GM11168 (cell line): ENCODE measurements around the gene NARF.
"Not testable (repeated sequence)": the region's sequence is repeated elsewhere in the genome, so short reads cannot be mapped to it uniquely, and the experiment has no call there.

ENCODE experiments used
- in situ Hi-C: fragments of 300-500 bp; cut with MboI; formaldehyde crosslinking; loops from one replicate; pipeline ENCODE4 v1.12.0; 2022; ENCODE audit warnings: low sequenced_read_pairs; ENCODE audit not compliant: unreplicated experiment

NARF gene

DNA sequence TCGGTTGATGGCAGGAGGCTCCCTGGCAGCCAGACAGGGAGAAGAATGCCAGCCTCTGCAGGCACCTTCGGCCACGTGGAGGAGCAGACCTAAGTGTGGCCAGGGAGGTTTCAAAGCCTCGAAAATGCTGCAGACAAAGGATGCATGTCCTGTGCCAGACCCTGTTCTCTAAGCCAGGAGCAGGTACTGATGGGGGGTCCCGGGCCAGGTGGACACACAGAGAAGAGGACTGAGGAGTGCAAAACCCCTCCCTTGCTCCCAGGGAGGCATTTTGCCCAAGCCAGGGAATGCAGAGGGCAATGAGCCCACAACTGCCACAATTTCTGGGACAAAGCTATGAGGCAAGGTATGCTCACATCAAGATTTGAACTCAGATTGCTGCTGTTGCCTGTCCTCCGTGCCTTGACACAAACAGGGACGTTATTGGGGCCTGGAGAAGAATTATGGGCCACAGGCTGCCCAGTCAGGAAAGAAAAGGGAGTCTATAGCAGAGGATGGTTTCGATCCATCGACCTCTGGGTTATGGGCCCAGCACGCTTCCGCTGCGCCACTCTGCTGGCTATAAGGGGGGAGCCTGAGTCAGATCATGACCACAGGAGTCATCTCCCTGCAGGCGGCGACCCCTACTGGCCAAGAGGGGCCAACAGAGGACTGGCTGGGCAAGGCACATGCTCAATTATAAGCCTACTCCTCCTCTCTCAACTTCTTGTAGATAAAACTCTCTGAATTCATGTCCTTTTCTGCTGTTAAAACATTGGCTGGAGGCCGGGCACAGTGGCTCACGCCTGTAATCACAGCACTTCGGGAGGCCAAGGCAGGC lies 35.9 kb downstream of the NARF start:
- in situ Hi-C loops: no loop called here

DNA sequence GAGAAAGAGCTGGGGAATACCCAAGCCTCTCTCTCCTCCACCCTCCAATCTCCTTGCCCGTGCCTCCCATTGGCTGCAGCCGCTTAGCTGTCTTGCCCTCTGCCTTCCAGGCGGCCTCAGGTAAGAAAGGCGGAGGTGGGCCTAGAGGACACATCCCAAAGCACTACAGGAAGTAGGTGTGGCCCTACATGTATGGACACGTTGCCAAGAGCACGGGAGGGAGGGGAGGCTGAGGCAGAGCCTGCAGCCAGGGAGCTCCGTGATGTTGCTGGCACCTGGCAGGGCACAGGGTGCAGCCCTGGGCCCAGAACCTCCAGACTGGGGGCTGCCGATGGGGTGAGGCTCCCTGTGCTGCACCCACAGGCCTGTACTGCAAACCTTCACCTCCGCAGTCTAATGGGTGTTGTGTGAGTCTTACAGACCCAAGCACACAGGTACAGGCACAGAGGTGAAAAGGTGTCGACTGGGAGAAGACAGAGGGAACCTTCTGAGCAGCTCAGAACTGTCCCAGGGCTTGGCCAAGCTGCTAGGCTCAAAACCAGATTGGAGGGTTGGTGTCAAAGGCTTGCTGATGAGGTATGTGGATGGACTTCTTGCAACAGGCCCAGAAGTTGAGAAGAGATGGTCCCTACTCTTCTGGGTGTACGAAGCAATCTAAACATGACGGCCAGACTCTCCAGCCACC lies 37.4 kb downstream of the NARF start:
- in situ Hi-C loops: no loop called here

DNA sequence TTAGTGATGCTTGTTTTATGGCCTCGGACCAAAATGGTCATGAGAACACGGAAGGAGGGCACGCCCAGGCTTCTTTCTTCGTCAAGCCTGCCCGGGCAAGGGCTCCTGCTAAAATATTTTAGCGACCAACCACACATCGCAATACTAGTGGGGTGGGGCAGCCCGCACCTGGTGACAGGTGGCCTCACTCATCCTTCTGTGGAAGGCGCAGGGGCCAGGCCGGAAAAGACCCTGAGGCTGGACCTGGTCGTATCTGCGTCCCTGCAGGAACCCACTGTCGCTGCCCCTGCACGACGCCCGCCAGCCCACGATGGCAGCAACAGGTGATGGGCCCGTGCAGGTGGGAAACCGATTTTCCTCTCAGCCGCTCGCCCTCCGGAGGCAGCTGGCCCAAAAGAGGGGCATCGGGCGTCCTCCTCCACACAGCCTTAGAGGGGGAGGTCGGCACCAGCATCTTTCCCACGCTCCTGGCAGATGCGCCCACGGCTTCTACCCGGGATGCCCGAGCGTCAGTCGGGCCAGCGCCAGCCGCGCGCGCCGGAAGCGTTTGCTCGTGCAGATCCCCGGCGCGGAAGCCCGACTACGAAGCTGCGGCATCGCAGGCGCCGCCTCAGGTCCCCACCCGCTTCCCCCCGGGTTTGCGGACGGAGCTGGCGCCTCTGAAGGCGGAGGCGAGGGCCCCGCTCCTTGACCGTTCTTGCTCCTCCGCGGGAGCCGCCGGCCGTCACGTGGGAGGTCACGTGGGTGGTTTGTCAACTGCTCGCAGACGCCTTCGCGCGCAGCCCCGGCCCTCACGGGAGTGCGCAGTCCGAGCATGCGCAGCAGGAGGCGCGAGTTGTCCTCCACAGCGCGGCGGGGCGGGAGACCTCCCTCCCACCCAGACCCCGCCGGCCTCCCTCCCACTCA lies 38.2 kb downstream of the NARF start:
- in situ Hi-C loops: no loop called here

DNA sequence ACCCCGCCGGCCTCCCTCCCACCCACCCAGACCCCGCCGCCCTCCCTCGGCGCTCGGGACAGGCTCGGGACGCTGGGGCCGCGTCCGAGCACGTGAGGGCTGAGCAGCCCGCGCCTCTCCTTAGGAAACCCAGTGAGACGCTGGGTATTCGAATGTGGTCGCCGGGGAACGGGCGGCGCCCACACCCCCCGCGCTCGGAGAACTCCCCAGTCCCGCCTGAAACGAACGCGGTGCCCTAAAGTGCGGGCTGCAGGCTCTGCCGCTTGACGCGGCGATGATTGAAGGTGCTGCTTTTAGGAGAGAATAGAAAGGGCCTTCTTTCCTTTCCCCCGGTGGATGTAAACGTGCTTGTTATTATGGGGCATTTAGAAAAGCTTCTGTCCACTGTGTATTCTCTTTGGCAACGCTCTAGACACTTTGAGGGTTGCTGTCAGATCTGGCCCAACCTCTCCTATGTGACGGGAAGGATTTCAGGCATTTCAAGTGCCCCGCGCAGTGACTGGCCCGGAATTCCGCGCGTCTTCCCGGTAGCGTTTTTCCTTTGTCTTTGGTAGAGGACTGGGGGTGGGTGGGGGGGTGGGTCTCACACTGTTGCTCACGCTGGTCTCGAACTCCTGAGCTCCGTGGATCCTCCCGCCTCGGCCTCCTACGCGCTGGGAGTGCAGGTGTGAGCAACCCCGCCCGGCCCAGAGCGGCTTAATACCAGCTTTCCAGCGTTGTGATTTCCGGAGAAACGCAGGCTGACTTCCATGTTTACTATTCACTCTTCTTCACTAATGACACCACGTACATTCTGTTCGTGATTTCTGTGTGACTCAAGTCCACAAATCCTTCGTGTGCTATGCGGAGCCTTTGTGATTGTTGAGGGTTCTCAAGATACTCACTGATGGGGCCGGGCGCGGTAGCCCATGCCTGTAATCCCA lies 39.2 kb downstream of the NARF start:
- in situ Hi-C loops: no loop called here

DNA sequence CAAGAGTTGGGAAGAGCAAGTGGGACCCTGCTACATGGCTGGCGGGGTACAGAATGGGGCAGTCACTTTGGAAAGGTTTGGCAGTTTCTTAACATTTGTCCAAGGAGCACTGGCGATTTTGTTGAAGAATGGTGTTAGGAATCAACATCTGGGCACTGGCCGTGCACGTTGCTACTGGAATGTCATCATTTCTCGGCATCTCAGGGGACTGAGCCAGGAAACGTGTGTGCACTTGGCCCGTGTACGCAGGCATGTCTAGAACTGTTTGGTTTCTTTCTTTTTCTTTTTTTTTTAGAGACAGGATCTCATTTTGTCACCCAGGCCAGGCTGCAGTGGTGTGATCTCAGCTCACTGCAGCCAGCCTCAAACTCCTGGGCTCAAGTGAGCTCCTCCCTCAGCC lies 43.7 kb downstream of the NARF start:
- in situ Hi-C loops: no loop called here

DNA sequence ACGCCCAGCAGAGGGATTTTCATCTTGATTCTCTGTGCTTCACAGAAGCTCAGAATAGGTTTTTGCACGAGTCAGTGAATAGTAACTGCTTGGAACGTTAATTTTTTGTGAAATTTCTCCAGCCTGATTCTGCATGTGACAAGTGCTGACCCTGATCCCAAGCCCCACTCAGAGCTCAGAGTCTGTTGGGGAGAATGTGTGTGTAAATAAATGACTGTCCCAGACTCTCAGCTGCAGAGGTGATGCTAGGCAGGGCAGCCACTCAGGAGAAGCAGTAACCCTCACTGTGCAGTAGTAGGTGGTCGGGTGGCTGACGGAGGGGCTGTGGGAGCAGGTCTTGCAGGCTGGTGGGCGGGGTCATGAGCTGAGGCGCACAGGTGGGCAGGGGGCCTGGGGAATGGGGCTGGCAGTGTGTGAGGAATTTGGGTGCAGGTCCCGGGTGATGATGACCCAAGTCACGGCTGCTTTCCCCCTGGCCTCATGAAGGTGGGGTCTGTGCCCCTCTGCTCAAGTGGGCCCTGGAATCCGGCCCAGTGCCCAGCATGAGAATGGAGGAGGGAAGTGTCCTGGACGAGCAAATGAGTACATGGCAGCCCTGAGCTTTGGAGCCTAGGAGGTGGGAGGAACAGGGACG lies 44.7 kb downstream of the NARF start:
- in situ Hi-C loops: no loop called here

DNA sequence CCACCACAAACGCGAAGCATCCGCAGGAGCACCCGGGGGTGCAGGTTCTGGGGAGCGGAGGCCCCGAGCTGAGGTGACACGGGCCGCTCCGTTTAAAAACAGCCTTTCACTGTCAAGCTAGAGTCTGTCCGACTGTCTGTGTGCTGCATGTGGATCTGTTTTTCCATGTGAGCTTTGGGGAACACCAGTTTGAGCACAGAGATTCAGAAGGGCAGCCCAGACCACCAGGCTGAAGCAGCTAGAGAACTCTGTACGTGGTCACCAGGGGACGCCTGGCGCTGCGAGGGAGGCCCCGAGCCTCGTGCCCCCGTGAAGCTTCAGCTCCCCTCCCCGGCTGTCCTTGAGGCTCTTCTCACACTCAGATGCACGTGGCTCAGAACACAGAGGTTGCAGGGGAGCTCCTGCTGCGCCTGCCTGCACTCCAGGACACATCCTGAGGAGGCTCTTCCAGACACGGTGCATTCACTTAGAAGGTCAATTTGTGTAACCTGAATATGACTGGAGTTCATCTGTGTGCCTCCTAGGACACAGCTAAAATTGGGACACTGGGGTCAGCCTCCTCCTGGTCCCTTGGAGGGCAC lies 45.3 kb downstream of the NARF start:
- in situ Hi-C loops: no loop called here

DNA sequence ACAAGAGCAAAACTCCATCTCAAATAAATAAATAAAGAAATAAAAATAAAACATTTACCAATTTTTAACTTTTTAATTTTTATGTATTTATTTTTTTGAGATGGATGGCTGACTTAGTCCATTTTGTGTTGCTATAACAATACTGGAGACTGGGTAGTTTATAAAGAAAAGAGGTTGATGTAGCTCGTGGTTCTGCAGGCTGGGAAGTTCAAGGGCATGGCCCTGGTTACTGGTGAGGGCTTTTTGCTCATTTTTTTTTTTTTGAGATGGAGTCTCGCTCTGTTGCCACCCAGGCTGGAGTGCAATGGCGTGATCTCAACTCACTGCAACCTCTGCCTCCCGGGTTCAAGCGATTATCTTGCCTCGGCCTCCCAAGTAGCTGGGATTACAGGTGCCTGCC lies 46.8 kb downstream of the NARF start:
- in situ Hi-C loops: no loop called here

DNA sequence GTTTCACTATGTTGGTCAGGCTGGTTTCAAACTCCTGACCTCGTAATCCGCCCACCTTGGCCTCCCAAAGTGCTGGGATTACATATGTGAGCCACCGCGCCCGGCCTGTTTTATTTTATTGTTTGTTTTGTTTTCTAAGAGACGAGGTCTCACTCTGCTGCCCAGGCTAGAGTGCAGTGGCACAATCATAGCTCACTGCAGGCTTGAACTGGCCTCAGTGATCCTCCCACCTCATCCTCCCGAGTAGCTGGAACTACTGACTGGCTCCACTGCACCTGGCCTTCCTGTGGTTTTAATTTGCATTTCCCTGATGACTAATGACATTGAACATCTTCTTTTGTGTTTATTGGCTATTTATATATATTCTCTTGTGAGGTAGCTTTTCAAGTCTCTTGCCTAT lies 47.9 kb downstream of the NARF start:
- in situ Hi-C loops: not testable (repeated sequence)

DNA sequence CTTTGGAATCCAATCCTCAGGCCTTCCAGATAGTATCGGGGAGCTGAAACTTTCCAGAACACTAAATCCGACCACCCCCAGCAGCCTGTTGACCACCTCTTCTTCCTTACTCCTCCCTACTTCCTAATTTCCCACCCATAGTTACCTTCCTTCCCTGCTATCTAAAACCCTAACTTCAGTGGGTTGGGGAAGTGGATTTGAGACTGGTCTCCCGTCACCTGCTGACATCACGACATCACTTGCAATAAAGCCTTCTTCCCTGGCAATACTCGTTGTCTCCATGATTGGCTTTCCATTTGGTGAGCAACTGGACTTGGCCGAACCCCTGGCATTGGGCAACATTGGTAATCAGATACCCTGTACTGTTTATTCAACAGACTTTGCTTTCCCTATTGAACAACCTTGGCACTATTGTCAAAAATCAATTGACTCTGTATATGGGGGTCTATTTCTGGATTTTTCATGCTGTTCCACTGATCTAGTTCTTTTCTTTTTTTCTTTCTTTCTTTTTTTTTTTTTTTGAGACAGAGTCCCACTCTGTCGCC lies 49.2 kb downstream of the NARF start:
- in situ Hi-C loops: no loop called here

DNA sequence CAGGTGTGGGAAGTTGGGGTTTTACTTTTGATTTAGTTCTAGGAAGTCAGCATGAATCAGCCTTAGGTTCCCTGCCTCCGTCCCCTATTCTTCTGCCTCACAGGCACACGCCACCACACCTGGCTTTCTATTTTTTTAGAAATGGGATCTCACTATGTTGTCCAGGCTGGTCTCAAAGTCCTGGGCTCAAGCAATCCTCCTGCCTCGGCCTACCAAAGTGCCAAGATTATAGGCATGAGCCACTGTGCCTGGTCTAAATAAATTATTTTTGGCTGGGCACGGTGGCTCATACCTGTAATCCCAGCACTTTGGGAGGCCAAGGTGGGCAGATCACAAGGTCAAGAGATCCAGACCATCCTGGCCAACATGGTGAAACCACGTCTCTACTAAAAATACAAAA lies 53.1 kb downstream of the NARF start:
- in situ Hi-C loops: not testable (repeated sequence)

DNA sequence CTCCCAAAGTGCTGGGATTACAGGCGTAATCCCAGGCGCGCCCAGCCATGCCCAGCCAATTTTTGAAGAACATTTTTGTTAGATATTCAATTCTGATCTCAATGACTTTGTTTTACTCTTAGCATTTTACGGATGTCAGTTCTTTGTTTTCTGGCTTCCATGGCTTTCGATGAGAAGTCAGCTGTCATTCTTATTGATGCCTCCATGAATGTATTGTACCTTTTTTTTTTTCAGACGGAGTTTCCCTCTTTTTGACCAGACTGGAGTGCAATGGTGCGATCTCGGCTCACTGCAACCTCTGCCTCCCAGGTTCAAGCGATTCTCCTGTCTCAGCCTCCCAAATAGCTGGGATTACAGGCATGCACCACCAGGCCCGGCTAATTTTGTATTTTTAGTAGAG lies 55.3 kb downstream of the NARF start:
- in situ Hi-C loops: not testable (repeated sequence)

DNA sequence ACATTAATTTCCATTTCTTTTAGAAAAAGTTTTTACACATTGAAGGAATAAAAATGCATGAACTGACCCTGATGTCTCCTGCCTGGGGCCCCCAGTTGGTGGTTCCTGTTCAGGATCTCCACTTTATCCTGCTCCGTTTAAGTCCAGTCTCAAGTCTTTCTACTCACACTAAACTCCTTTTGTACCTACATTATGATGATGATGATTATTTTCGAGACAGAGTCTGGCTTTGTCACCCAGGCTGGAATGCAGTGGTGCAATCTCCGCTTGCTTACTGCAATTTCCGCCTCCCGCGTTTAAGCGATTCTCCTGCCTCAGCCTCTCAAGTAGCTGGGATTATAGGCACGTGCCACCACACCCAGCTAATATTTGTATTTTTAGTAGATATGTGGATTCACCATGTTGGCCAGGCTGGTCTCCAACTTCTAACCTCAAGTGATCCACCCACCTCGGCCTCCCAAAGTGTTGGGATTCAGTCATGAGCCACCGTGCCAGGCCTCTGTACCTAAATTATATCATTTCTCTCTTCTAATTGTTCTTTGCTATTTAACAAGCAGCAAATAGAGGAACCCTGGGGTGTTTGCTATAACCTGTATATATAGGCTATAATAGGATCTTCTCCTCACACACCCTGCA lies 58.8 kb downstream of the NARF start:
- in situ Hi-C loops: no loop called here

DNA sequence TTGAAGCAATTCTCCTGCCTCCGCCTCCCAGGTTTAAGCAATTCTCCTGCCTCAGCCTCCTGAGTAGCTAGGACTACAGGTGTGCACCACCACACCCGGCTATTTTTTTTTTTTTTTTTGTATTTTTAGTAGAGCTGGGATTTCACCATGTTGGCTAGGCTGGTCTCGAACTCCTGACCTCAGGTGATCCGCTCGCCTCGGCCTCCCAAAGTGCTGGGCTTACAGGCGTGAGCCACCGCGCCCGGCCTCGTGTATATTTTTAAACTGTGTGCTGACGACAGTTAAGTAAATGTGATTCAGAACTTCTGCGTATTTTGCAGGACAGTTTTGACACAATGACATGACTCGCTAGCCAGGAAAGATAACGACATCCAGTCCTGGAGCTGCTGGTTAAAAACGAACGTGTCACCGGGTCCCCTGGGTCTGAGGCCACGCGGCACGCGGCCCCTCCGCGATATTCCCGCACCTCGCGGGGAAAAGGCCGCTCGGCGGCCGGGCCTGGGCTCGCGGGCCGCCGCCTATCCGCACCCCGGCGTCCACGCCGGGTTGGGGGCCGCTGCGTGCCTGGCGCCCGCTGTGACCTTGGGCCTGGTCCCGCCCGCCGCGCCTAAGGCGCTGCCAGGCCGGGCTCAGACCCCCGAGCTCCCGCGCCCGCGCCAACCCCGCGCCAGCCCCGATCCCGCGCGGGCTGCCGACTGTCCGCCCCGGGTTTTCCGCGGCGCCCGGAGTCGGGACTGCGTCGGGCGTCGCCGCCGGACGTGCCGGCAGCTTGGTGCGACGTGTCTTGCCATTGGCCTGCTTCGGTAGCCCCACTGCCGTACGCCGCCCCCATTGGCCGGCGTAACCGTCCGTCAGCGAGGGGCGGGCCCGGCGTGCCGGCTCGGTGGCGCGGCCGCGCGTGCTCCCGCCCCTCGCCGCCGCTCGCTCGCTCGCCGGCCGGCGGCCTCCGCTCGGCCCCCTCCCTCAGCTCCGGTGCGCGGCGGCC lies 60.6 kb downstream of the NARF start, which contains the start of gene FOXK2:
FOXK2 (plus strand) TSS at position 907 of the 985 bp plus-strand sequence. CDS start 157 bp downstream, outside the sequence.
- in situ Hi-C loops: no loop called here

DNA sequence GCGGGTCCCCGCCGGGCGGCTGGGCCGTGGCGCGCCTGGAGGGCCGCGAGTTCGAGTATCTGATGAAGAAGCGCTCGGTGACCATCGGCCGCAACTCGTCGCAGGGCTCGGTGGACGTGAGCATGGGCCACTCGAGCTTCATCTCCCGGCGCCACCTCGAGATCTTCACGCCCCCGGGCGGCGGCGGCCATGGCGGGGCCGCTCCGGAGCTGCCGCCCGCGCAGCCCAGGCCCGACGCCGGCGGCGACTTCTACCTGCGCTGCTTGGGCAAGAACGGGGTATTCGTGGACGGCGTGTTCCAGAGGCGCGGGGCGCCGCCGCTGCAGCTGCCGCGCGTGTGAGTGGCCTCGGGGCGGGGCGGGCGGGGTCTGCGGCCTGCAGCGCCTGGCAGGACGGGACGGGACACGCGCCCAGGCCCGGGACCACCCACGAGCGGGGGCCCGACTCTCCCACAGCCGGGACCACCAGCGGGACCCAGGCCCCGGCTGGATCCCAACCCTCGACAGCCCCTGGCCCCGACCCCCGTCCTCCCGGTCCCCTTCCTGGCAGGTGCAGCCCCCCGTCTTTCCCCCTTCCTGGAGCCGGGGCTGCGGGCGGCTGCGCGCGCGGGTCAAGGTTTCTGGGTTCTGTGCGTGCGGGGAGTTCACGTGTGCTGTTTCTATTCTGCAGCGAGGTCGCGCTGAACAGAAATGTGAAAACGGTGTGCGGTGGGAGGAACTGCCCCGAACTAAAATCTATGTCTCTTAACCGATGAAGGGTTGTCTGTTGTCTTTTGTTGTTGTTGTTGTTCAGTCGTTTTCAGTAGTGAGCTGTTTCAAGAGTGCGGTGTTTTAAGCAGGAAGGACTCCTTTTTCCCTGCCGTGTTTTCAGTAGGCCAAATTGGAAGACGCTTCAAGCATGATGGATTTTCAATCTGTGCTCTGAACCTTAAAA lies 61.7 kb downstream of the NARF start:
- in situ Hi-C loops: no loop called here

DNA sequence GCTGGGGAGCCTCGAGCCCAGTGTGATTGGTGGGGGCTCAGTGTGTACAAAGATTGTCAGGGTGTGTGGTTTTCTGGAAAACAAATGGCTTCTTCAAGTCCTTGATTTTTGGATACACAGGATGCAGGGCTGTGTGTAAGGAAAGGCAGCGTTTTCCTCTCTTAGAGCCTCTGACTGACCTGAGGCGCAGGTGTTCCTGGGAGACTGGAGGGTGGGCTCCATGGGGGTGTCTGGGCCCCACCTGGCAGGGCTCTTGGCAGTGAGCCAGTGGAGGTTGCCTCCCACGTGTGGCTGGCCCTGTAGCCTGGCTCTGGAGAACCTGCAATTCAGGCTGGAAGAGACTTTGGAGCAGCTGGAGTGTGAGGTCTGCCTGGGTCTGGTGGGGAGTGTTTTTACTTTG lies 66.0 kb downstream of the NARF start:
- in situ Hi-C loops: no loop called here
